ENCODE data around the gene KRTAP4-7.
"Not testable (repeated sequence)": the region's sequence is repeated elsewhere in the genome, so short reads cannot be mapped to it uniquely, and the experiment has no call there.

The KRTAP4-7 gene

DNA sequence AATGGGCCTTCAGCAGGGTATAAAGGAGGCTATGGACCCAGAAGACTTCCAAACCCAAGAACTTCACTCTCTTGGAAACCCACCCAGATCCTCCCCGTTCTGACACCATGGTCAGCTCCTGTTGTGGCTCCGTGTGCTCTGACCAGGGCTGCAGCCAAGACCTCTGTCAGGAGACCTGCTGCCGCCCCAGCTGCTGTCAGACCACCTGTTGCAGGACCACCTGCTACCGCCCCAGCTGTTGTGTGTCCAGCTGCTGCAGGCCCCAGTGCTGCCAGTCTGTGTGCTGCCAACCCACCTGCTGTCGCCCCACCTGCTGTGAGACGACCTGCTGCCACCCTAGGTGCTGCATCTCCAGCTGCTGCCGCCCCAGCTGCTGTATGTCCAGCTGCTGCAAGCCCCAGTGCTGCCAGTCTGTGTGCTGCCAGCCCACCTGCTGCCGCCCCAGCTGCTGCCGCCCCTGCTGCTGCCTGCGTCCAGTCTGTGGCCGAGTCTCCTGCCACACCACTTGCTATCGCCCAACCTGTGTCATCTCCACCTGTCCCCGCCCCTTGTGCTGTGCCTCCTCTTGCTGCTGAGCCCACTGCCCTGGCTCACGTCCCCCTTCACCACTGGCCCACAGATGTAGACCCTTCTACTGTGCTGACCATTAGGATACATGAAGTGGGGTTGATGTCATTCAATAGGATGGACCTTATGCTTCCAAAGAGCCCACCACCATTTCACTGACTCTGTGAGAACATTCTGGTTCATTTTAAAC, at the start of gene KRTAP4-7:
Gene KRTAP4-7 (plus strand): TSS at position 51 of the 757 bp plus-strand sequence. CDS start 57 bp downstream, at position 108.
- DNase-seq (ENCODE audit: low read depth, low spot score), result not testable (repeated sequence)

DNA sequence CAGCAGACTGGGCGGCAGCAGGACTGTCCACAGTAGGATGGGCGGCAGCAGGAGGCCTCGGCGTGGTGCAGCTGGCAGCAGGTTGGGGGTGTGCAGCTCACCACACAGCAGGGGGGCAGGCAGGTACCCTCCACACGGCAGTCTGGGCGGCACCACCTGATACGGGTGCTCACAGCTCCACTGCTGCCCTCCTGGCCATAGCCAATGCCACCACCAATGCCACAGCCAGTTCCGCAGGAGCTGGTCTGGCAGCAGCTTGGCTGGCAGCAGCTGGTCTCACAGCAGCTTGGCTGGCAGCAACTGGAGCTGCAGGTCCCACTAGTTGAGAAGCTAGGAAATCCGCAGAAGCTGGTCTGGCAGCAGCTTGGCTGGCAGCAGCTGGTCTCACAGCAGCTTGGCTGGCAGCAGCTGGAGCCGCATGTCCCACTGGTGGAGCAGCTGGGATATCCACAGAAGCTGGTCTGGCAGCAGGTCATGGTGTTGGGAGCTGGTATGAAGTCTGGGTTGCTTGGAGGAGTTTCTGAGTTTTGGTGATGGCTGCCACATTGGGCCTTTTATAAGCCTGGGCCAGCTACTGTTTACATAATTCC, 49.5 kb upstream of the KRTAP4-7 start, which contains the start of gene KRTAP1-3:
Gene KRTAP1-3 (minus strand): TSS at position 529 of the 590 bp plus-strand sequence. CDS start 53 bp downstream, at position 476.
- not testable (repeated sequence) for DNase-seq (ENCODE audit: low read depth, low spot score)

DNA sequence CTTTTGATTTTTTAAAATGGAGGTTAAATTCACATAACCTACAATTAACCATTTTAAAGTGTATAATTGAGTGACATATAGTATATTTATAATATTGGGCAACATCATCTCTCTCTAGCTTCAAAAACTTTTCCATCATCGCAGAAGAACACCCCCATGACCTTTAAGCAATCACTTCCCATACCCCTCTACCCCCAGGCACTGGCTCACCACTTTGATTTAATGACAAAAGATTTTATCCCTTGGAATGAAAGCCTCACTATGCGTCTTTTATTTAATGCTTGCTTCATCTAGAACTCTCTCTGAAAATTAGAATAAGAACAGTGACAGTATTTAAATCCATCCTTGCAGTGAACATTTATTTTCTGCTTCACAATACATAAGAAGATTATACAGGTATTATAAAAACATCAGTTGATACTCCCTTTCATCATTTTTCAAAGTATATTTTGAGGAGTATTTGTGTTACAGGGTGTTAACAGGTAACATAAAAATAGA, 46.0 kb upstream of the KRTAP4-7 start:
- no peak for DNase-seq (ENCODE audit: low read depth, low spot score)

DNA sequence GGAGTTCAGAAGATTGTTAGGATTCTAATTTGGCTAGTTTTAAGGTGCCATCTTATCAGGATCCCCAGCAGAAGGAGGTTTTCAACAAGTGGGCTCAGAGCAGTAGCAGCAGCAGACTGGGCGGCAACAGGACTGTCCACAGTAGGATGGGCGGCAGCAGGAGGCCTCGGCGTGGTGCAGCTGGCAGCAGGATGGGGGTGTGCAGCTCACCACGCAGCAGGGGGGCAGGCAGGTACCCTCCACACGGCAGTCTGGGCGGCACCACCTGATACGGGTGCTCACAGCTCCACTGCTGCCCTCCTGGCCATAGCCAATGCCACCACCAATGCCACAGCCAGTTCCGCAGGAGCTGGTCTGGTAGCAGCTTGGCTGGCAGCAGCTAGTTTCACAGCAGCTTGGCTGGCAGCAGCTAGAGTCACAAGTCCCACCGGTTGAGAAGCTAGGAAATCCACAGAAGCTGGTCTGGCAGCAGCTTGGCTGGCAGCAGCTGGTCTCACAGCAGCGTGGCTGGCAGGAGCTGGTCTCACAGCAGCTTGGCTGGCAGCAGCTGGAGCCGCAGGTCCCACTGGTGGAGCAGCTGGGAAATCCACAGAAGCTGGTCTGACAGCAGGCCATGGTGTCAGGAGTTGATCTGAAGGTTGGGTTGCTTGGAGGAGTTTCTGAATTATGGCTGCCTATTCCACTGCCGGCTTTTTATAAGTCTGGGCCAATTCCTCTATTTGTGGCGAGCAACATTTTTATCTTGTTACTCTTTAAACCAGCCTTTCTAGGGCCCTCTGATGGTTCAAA, 43.0 kb upstream of the KRTAP4-7 start, which contains the start of gene KRTAP1-1:
Gene KRTAP1-1 (minus strand): TSS at position 668 of the 789 bp plus-strand sequence. CDS start 53 bp downstream, at position 615.
- not testable (repeated sequence) for DNase-seq (ENCODE audit: low read depth, low spot score)

DNA sequence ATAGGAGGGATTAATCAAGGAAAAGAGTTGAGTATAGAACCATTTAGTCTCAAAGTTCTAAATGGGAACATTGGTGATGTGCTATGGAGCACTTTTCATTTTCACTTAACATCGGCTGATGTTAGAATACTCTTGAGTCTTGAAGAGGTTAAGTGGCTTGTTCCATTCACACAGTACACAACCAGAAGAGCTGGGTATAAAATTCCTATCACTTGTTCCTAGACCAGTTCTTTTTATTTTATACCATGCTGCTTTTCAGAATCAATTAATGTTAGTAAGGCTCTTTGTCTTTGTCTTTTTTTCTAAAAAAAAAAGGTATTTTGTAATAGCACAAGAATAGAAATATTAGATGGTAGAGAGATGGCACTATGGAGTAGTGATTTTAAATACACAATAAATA, 41.0 kb upstream of the KRTAP4-7 start:
- no peak for DNase-seq (ENCODE audit: low read depth, low spot score)

DNA sequence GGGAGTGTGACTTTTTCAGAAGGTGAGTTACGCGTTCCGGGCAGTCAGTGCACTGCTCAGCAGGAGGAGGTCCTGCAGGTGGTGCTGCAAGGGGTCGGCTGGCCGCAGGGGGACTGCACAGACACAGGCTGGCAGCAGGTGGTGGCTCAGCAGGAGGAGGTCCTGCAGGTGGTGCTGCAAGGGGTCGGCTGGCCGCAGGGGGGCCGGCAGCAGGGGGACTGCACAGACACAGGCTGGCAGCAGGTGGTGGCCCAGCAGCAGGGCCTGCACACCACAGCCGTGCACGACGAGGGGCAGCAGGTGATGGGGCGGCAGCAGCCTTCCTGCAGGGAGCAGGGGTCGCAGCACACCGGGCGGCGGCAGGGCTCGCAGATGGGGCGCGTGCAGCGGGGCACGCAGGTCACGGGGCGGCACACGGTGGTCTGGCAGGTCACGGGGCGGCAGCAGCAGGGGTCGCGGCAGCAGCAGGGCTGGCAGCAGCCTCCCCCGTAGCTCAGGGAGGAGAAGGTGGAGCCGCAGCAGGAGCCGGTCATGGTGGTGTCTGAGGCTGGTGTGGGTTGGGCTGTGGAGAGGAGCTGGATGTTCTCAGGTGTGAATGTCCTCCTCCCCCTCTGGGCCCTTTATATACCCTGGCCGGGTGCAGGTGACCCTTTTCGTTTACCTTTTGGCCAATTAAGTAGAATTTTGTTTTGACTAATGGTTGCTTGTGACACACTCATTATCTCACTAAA, 37.0 kb upstream of the KRTAP4-7 start, which contains the start of gene KRTAP2-1:
Gene KRTAP2-1 (minus strand): TSS at position 582 of the 731 bp plus-strand sequence. CDS start 49 bp downstream, at position 533.
- DNase-seq (ENCODE audit: low read depth, low spot score), result not testable (repeated sequence)

DNA sequence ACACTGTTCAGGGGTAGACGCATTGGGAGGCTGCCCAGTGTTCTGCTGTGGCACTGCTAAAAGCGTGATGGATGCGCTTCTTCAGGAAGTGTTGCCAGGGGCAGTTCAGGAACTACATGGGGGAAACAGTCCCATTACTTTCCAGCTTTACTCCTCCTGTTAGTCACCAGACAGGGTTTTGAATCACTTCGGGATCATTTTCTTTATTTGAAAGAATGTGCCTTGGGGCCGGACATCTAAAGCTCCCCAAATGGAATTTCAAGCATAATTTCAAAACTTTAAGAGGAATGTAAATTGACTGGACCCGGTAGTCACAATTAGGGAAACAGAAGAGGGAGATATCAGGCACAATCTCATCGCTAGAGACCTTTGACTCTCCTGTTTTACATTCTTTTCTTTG, 35.5 kb upstream of the KRTAP4-7 start:
- DNase-seq (ENCODE audit: low read depth, low spot score), result no peak

DNA sequence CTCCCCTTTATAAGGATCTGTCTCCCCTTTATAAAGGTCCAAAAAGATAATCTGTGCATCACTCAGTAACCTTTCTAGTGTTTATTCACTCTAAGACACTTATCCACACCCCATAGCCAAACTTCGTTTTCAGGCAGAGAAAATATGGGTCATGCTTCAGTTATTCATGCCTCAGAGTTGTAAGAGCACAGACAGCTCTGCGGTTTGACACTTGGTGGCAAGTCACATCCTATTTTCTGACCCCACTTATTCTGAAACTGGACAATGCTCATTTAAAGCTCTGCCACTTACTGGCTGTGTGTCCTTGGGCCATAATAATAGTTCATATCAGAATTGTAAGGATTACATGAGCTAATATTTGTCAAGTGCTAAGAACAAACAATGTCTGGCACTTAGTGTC, 34.8 kb upstream of the KRTAP4-7 start:
- DNase-seq (ENCODE audit: low read depth, low spot score), result no peak

DNA sequence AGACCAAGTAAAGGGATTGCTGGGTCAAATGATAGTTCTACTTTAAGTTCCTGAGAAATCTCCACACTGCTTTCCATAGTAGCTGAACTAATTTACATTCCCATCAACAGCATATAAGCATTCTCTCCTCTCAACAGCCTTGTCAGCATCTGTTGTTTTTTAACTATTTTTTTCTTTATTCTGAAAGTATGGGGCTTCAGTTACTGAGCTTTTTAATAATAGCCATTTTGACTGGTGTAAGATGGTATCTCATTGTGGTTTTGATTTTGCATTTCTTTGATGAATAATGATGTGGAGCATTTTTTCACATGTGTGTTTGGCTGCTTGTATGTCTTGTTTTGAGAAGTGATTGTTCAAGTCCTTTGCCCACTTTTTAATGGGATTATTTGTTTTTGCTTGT, 31.4 kb upstream of the KRTAP4-7 start:
- DNase-seq (ENCODE audit: low read depth, low spot score), result no peak

DNA sequence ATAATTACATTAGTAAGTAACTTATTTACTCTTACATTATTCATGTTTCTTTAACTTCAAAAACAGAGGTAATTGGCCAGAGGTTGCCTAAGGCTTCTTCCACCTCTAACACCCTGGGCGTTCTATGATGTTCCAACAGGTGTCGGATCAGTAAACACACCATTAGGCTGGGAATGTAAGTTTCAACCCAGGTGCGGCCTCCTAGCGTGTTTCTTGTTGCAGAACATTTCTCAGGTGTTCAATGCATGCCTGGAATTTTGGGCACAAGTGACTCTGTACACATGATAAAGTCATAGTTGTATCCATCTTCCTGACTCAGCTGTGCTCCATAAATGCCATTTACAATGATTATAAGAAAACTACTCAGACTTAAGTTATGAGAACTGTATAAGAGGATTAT, 29.9 kb upstream of the KRTAP4-7 start:
- no peak for DNase-seq (ENCODE audit: low read depth, low spot score)

DNA sequence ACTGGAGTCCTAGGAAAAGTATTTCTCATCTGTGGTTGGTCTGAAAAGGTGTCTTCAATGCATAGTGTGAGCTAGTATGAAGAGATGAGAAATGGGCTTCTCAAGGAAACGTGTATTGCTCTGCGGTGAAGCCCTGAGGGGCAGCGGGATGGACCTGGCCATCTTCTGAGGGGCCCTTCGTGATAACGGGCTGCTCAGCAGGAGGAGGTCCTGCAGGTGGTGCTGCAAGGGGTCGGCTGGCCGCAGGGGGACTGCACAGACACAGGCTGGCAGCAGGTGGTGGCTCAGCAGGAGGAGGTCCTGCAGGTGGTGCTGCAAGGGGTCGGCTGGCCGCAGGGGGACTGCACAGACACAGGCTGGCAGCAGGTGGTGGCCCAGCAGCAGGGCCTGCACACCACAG, 29.4 kb upstream of the KRTAP4-7 start:
- not testable (repeated sequence) for DNase-seq (ENCODE audit: low read depth, low spot score)

DNA sequence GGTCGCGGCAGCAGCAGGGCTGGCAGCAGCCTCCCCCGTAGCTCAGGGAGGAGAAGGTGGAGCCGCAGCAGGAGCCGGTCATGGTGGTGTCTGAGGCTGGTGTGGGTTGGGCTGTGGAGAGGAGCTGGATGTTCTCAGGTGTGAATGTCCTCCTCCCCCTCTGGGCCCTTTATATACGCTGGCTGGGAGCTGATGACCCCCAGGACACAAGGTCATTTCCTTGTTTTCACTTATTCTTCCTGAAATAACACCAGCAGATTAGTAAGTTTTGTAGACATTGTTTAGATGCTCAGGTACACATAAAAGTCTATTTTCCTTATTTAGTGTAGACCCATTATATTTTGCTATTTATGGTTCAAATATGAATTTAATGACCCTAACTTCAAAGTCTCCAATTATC, 28.8 kb upstream of the KRTAP4-7 start, which contains the start of gene KRTAP2-2:
Gene KRTAP2-2 (minus strand): TSS at position 101 of the 400 bp plus-strand sequence. CDS start 19 bp downstream, at position 82.
- DNase-seq (ENCODE audit: low read depth, low spot score), result not testable (repeated sequence)

DNA sequence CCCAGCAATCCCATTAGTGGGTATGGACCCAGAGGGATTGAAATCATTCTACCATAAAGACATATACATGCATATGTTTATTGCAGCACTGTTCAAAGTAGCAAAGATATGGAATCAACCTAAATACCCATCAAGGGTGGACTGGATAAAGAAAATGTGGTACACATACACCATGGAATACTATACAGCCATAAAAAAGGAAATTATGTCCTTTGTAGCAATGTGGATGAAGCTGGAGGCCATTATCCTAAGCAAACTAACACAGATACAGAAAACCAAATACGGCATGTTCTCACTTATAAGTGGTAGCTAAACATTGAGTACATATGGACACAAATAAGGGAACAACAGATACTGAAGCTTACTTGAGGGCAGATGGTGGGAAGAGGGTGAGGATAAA, 26.4 kb upstream of the KRTAP4-7 start:
- no peak for DNase-seq (ENCODE audit: low read depth, low spot score)

DNA sequence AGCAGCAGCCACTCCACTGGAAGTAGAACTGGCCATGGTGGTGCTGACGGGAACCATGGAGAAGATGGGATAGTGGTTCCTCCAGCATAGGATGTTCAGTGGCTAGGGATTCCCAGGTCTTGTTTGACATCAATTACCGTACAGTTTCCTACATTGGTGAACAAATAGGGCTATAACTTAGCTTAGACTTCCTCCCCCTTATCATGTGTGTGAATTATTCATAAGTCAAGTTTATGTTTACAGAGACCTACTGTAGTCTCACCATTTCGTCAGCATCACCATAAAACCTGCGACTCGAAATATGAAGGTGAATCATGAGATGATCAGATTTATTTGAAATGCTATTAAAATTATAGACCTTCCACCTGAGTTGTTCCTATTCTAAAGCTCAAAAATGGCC, 25.2 kb upstream of the KRTAP4-7 start:
- no peak for DNase-seq (ENCODE audit: low read depth, low spot score)

DNA sequence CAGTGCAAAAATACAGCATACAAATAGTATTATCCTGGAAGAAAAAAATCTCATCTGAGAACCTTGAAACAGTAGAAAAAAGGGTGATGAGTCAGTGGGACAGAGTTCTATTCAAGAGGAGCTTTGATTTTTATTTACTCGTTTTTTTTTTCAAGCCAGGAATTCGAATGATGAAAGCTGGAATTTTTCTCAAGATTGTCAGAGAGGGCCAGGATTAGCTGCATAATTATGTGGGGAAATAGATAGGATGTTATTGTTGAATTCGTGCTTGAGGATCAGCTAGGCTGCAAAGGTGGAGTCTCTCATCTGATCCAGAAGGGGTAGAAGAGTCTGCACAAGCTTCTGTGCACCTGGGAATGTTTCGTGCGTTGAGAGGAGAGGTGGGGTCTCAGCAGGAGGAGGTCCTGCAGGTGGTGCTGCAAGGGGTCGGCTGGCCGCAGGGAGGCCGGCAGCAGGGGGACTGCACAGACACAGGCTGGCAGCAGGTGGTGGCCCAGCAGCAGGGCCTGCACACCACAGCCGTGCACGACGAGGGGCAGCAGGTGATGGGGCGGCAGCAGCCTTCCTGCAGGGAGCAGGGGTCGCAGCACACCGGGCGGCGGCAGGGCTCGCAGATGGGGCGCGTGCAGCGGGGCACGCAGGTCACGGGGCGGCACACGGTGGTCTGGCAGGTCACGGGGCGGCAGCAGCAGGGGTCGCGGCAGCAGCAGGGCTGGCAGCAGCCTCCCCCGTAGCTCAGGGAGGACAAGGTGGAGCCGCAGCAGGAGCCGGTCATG, 24.5 kb upstream of the KRTAP4-7 start:
- DNase-seq (ENCODE audit: low read depth, low spot score), result not testable (repeated sequence)

DNA sequence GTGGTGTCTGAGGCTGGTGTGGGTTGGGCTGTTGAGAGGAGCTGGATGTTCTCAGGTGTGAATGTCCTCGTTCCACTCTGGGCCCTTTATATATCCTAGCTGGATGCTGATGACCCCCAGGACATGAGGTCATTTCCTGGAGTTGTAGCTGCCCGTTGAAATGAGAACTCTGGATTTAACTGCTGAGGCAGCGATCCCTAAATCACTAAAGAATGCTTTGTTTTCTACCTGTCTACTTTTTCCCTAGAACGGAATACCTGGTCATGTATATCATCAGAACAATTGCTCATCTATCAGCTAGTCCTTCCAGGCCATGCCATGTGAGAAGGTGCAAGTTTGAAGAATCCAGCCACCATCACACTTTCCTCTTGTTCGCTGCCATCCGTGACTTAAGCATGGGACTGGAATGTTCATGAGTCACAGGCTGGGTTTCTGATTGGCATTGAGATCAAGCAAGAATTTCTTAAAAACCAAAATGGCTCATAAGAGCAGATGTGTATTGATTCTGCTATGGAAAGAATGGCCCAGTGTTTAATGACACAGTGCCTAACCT, 23.8 kb upstream of the KRTAP4-7 start, which contains the start of gene KRTAP2-3:
Gene KRTAP2-3 (minus strand): TSS at position 63 of the 553 bp plus-strand sequence. CDS start 64 bp downstream, outside the sequence.
- no peak for DNase-seq (ENCODE audit: low read depth, low spot score)

DNA sequence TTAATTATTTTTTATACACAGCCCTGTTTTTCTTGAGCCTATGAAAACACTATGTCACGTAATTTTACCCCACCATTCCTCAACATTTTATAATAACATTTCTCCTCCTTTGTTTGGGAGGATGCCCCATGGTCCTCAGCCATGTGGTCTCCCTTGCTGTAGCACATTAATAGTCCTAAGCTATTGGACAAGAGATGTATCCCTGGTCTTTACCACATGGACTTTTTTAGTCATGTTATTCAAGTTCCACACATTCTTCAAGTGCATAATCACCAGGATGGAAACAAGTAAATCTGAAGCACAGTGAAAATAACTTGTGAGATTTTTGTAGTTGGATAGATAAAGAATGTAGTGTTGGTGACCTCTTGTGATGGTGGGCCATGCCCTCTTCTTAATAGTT, 22.0 kb upstream of the KRTAP4-7 start:
- no peak for DNase-seq (ENCODE audit: low read depth, low spot score)

DNA sequence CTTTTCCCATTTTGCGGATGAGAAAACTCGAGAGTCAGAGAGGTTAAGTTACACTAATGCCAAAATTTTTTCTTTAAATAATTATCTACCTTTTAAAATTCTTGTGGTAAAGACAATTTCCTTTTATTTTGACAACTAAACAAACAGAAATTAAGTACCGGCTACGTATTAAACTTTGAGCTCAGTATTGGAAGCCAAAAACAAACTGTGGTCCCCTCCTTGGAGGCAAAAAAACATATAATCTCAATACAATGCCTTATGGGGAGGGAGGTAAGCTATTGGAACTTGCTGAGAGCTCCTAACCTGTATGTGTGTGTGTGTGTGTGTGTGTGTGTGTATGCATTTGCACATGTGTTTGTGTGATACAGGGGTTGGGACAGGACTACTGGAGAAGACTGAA, 20.5 kb upstream of the KRTAP4-7 start:
- DNase-seq (ENCODE audit: low read depth, low spot score), result no peak

DNA sequence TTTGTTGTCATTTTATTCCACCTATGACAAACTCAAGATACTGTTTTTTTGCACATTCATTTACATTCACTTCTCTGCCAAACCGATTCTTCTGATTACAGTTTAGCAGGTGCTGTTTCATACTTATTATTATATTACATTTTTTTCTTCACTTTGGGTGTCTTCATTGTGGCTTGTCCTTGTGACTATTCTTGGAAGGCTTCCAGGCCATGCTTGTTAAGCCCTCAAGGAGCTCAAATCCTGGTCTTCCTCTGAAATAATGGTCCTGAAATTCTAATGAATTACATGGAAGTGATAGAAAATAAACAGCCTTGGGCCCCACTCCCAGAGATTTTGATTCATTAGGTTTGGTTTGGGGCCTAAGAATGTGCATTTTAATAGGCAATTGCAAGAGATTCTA, 19.6 kb upstream of the KRTAP4-7 start:
- no peak for DNase-seq (ENCODE audit: low read depth, low spot score)
